Upper lobe of right lung (tissue), 1 donor: Measurements from ENCODE around the gene DDX23. TPM values are rescaled to one million over a fixed set of nuclear protein-coding genes. Genes with fewer than 3 reads are reported as not detected.
"Not testable (repeated sequence)": the region's sequence is repeated elsewhere in the genome, so short reads cannot be mapped to it uniquely, and the experiment has no call there.

Source experiments
- ATAC-seq: fragments of 200-7000 bp; cut with Tn5 transposase; one replicate; pipeline ENCODE4 v1.9.1; 2020; ENCODE audit warnings: mild to moderate bottlenecking, moderate library complexity
- DNase-seq: peaks from one replicate; pipeline ENCODE4 v3.0.0-alpha.2; 2020
- H3K27ac ChIP-seq: fragments of 200-600 bp; one replicate; pipeline ENCODE4 v1.8.0; 2022
- H3K27me3 ChIP-seq: fragments of 200-600 bp; one replicate; pipeline ENCODE4 v1.8.0; 2022; ENCODE audit warnings: mild to moderate bottlenecking
- H3K36me3 ChIP-seq: fragments of 200-600 bp; one replicate; pipeline ENCODE4 v1.8.0; 2022
- H3K4me1 ChIP-seq: fragments of 200-600 bp; one replicate; pipeline ENCODE4 v1.8.0; 2022
- H3K4me3 ChIP-seq: fragments of 200-600 bp; one replicate; pipeline ENCODE4 v1.8.0; 2022; ENCODE audit warnings: mild to moderate bottlenecking
- H3K9me3 ChIP-seq: fragments of 200-600 bp; one replicate; pipeline ENCODE4 v1.8.0; 2022
- CTCF ChIP-seq: fragments of 200-600 bp; IDR thresholded peaks from one replicate; pipeline ENCODE4 v1.8.0; 2022; ENCODE audit warnings: antibody characterized with exemption
- intact Hi-C: fragments of 100-400 bp; cut with DNase I; formaldehyde crosslinking; loops from one replicate; pipeline ENCODE4 v1.11.0; 2022
- total RNA-seq: library from RNA; stranded (reverse); fragmentation: NEBNext Ultra II Directional; extraction: Animal tissue kit (Norgen Biotek cat#: 25700); gene quantifications from one replicate; pipeline ENCODE4 v1.2.1, GENCODE V29; 2021
- donor health status: DM: no; HTN: yes; CAD: no; lungs with severe emphysema.

The DDX23 gene
- total RNA-seq, 1 donor from 2014 or later, result 77.2 TPM

- intact Hi-C loops, result no loop called here
- no peak for TF ChIP-seq CTCF
- DNase-seq (no peak), ATAC-seq (no peak)
- H3K27ac ChIP-seq, result no peak overlapping the region
- peaks cover 8% of the 10 kb centered on the region for H3K4me1 ChIP-seq
- H3K27me3 ChIP-seq, result no peaks in the 10 kb centered on the region
- H3K9me3 ChIP-seq, result no peaks in the 10 kb centered on the region
- no peak overlapping the region for H3K4me3 ChIP-seq
- no peaks in the 10 kb centered on the region for H3K36me3 ChIP-seq
Observed at GRCh38 chr12:48861111-48861510, 9.1 kb upstream of the DDX23 start.

- H3K36me3 ChIP-seq, intact Hi-C loops, H3K27me3 ChIP-seq, H3K9me3 ChIP-seq, H3K4me1 ChIP-seq, ATAC-seq, H3K27ac ChIP-seq, DNase-seq, H3K4me3 ChIP-seq: not testable (repeated sequence)
Observed at GRCh38 chr12:48860236-48860635, 8.3 kb upstream of the DDX23 start.

- no peaks in the 10 kb centered on the region for H3K36me3 ChIP-seq
- no peak for DNase-seq
- no peaks in the 10 kb centered on the region for H3K27me3 ChIP-seq
- ATAC-seq, result no peak
- no peak overlapping the region for H3K27ac ChIP-seq
- intact Hi-C loops, result no loop called here
- no peaks in the 10 kb centered on the region for H3K9me3 ChIP-seq
- H3K4me1 ChIP-seq, result peaks cover under 1% of the 10 kb centered on the region
- TF ChIP-seq CTCF, result no peak
- H3K4me3 ChIP-seq, result no peak overlapping the region
Observed at GRCh38 chr12:48859607-48860006, 7.6 kb upstream of the DDX23 start.

- H3K4me1 ChIP-seq, result no peaks in the 10 kb centered on the region
- no peak for DNase-seq
- no peaks in the 10 kb centered on the region for H3K36me3 ChIP-seq
- no peaks in the 10 kb centered on the region for H3K27me3 ChIP-seq
- intact Hi-C loops, result no loop called here
- no peak for TF ChIP-seq CTCF
- no peaks in the 10 kb centered on the region for H3K9me3 ChIP-seq
- no peak overlapping the region for H3K27ac ChIP-seq
- no peak for ATAC-seq
- no peak overlapping the region for H3K4me3 ChIP-seq
Observed at GRCh38 chr12:48858043-48858442, 6.1 kb upstream of the DDX23 start.

- Histone ChIP-seq H3K36me3 (no peaks in the 10 kb centered on the region), H3K9me3 (no peaks in the 10 kb centered on the region), H3K4me3 (no peak overlapping the region), H3K4me1 (peaks cover 4% of the 10 kb centered on the region), H3K27me3 (no peaks in the 10 kb centered on the region), H3K27ac (no peak overlapping the region)
- TF ChIP-seq CTCF, result no peak
- intact Hi-C loops, result no loop called here
- DNase-seq (no peak), ATAC-seq (no peak)
Observed at GRCh38 chr12:48857278-48857994, 5.5 kb upstream of the DDX23 start.

- no peaks in the 10 kb centered on the region for H3K36me3 ChIP-seq
- ATAC-seq, result no peak
- H3K9me3 ChIP-seq, result no peaks in the 10 kb centered on the region
- no peak overlapping the region for H3K4me3 ChIP-seq
- intact Hi-C loops, result no loop called here
- no peaks in the 10 kb centered on the region for H3K27me3 ChIP-seq
- H3K4me1 ChIP-seq, result peaks cover 5% of the 10 kb centered on the region
- H3K27ac ChIP-seq, result no peak overlapping the region
- DNase-seq, result no peak
- TF ChIP-seq CTCF, result no peak
Observed at GRCh38 chr12:48856379-48856778, 4.4 kb upstream of the DDX23 start.

GRCh38 chr12:48854932-48855331 is 3.0 kb upstream of the DDX23 start:
- not testable (repeated sequence) for H3K4me3 ChIP-seq, H3K27me3 ChIP-seq, ATAC-seq, H3K27ac ChIP-seq, H3K9me3 ChIP-seq, H3K36me3 ChIP-seq, DNase-seq
- H3K4me1 ChIP-seq, result peaks cover 18% of the 10 kb centered on the region
- intact Hi-C loops, result loop anchor here (5.0 kb wide), 1 partner anchor 37 kb away; no protein-coding TSS in a partner anchor
